Esophagus muscularis mucosa (tissue), 4 donors: ENCODE data around the gene LBX1. TPM values are rescaled to one million over a fixed set of nuclear protein-coding genes. Genes with fewer than 3 reads are reported as not detected.

Source experiments
- DNase-seq: peaks from one replicate; pipeline ENCODE4 v3.0.0-alpha.2; 2017; ENCODE audit errors: extremely low spot score
- H3K27ac ChIP-seq, 4 donors: fragments of 200-600 bp; sonication (generic); replicated peaks in 1 of 4; 1 replicate in 3 of 4; 2 replicates in 1 of 4; pipeline ENCODE4 v1.5.1; 2016 to 2019; ENCODE audit warnings: mild to moderate bottlenecking in 1 of 4
- H3K27me3 ChIP-seq, 4 donors: fragments of 200-600 bp; sonication (generic); one replicate each; pipeline versions ENCODE4 v1.5.1 to v1.6.0; 2016 to 2019
- H3K36me3 ChIP-seq, 4 donors: fragments of 200-600 bp; sonication (generic); one replicate each; pipeline ENCODE4 v1.5.1; 2016 to 2019
- H3K4me1 ChIP-seq, 4 donors: fragments of 200-600 bp; sonication (generic); one replicate each; pipeline ENCODE4 v1.5.1; 2016 to 2019
- H3K4me3 ChIP-seq, 4 donors: fragments of 200-600 bp; sonication (generic); 1 replicate in 2 of 4; 2 replicates in 2 of 4; pipeline ENCODE4 v1.5.1; 2016 to 2019; ENCODE audit warnings: mild to moderate bottlenecking in 4 of 4, moderate library complexity in 1 of 4
- H3K9me3 ChIP-seq, 4 donors: fragments of 200-600 bp; sonication (generic); 1 replicate in 3 of 4; 2 replicates in 1 of 4; pipeline ENCODE4 v1.5.1; 2016 to 2019
- CTCF ChIP-seq, 3 experiments: fragments of 200-600 bp in 2 of 3; fragments of 450-650 bp in 1 of 3; sonication (generic) in 2 of 3; IDR thresholded peaks; one replicate each; pipeline ENCODE4 v1.5.1; 2017 to 2019; ENCODE audit warnings: antibody characterized with exemption in 3 of 3, mild to moderate bottlenecking in 2 of 3, moderate library complexity in 1 of 3
- EP300 ChIP-seq: sonication (generic); formaldehyde crosslinking; IDR thresholded peaks from one replicate; pipeline ENCODE4 v1.6.1; 2017; ENCODE audit warnings: antibody characterized with exemption
- POLR2A ChIP-seq: fragments of 450-650 bp; IDR thresholded peaks from one replicate; pipeline ENCODE4 v1.6.1; 2017; ENCODE audit warnings: antibody characterized with exemption, moderate library complexity, mild to moderate bottlenecking, low read depth
- POLR2AphosphoS5 ChIP-seq, 2 donors: sonication (generic); formaldehyde crosslinking; IDR thresholded peaks; one replicate each; pipeline ENCODE4 v1.6.1; 2017; ENCODE audit warnings: antibody characterized with exemption in 2 of 2
- WGBS: methylation state at CpG from one replicate; pipeline ENCODE4 v1.1.5; 2018; 5-methylcytosine and 5-hydroxymethylcytosine counted together
- intact Hi-C: fragments of 100-400 bp; cut with DNase I; formaldehyde crosslinking; loops from one replicate; pipeline ENCODE4 v1.15.1; 2023
- total RNA-seq, 4 donors: library from RNA; depleted of rRNA; stranded (reverse); fragments of >200 nt; gene quantifications; one replicate each; pipeline versions ENCODE4 v1.1.0 to v1.2.1, GENCODE V29; 2016

LBX1 gene
- total RNA-seq, 4 donors from 2014 or later = not detected

DNA sequence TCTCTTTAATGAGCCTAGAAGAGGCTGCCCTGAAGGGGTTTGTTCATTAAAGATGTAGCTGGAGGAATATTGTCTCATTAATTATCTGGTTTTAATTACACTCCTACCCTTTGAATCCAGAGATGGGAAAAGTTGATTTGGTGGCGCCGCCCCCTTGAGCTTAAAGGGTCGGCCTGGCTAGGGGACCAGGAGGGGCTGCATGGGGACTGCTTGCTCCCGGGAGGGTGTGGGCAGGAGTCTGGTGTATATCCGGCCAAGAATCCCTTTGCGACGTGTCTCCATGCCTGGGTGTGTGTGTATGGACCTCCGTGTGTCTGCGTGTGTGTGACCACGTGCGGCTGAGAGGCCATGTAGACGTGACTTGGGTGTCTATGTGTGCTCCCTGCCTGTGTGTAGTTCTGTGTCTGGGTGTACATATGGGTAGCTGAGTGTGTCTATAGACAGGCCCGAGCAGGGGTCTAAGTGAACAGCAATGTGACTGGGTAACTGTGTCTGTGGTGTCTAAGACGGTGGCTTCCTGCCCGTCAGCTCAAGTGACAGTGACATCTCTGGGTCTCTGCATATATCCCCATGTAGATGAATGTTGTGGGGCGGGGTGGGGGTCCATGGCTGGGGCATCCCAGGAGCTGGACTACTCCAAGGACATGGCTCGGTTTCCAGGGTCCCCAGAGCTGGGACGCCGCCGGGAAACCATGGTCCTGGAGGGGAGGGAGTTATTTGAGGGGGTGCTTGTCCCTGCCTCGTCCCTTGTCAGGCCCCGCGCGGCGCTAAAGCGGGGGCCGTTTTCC, 10.7 kb downstream of the LBX1 start:
- no peak for DNase-seq
- H3K27me3 ChIP-seq = peaks cover 12 to 99% (median 95%) of the 10 kb centered on the region in 4 donors
- WGBS = 10% methylated on average over 11 of the region's 27 CpGs
- H3K27ac ChIP-seq = no peak overlapping the region
- H3K36me3 ChIP-seq = no peaks in the 10 kb centered on the region
- no peaks in the 10 kb centered on the region for H3K9me3 ChIP-seq
- H3K4me3 ChIP-seq = no peak overlapping the region
- intact Hi-C loops = loop anchor here (5.0 to 10.0 kb wide), 4 partner anchors 74 to 556 kb away; partner anchors contain the start of genes BTRC and FGF8
- no peak for TF ChIP-seq EP300
- TF ChIP-seq POLR2A = no peak
- TF ChIP-seq POLR2AphosphoS5 (IDR thresholded peaks at IDR 0.05) = no peak
- no peak for TF ChIP-seq CTCF (IDR thresholded peaks at IDR 0.05)
- peaks cover 43 to 66% (median 63%) of the 10 kb centered on the region in 4 donors for H3K4me1 ChIP-seq

GRCh38 chr10:101217450-101218281, 11.6 kb downstream of the LBX1 start:
- intact Hi-C loops = loop anchor here (5.0 to 10.0 kb wide), 4 partner anchors 75 to 557 kb away; partner anchors contain the start of genes BTRC and FGF8
- Histone ChIP-seq H3K4me3 (peak overlapping the region in 3 of 4 donors; percentile 0 to 28 (median 10)), H3K4me1 (peaks cover 36 to 60% (median 57%) of the 10 kb centered on the region in 4 donors), H3K36me3 (no peaks in the 10 kb centered on the region), H3K27me3 (peaks cover 12 to 99% (median 92%) of the 10 kb centered on the region in 4 donors), H3K27ac (no peak overlapping the region), H3K9me3 (no peaks in the 10 kb centered on the region)
- no peak for DNase-seq
- 7% methylated on average over 32 of the region's 68 CpGs for WGBS
- TF ChIP-seq POLR2AphosphoS5 (IDR thresholded peaks at IDR 0.05) (no peak), CTCF (IDR thresholded peaks at IDR 0.05) (peak in 1 of 3 experiments; percentile 9), POLR2A (no peak), EP300 (no peak)

- DNase-seq = no peak
- Histone ChIP-seq H3K27ac (no peak overlapping the region), H3K4me1 (peaks cover 32 to 53% (median 51%) of the 10 kb centered on the region in 4 donors), H3K27me3 (peaks cover 12 to 99% (median 92%) of the 10 kb centered on the region in 4 donors), H3K36me3 (no peaks in the 10 kb centered on the region), H3K4me3 (peak overlapping the region in 2 of 4 donors; percentile 10 to 28), H3K9me3 (no peaks in the 10 kb centered on the region)
- intact Hi-C loops = loop anchor here (5.0 to 10.0 kb wide), 4 partner anchors 75 to 558 kb away; partner anchors contain the start of genes BTRC and FGF8
- TF ChIP-seq POLR2AphosphoS5 (IDR thresholded peaks at IDR 0.05) (no peak), EP300 (no peak), POLR2A (no peak), CTCF (IDR thresholded peaks at IDR 0.05) (no peak)
- WGBS = 7% methylated on average over 20 of the region's 21 CpGs
Observed at GRCh38 chr10:101217044-101217425, 12.2 kb downstream of the LBX1 start.

- Histone ChIP-seq H3K36me3 (no peaks in the 10 kb centered on the region), H3K27ac (no peak overlapping the region), H3K4me1 (peaks cover 32 to 51% (median 50%) of the 10 kb centered on the region in 4 donors), H3K9me3 (no peaks in the 10 kb centered on the region), H3K27me3 (peaks cover 12 to 99% (median 89%) of the 10 kb centered on the region in 4 donors), H3K4me3 (no peak overlapping the region)
- no peak for DNase-seq
- intact Hi-C loops = loop anchor here (5.0 to 10.0 kb wide), 4 partner anchors 76 to 558 kb away; partner anchors contain the start of genes BTRC and FGF8
- 7% methylated on average over 37 of the region's 52 CpGs for WGBS
- TF ChIP-seq POLR2AphosphoS5 (IDR thresholded peaks at IDR 0.05) (no peak), CTCF (IDR thresholded peaks at IDR 0.05) (no peak), EP300 (no peak), POLR2A (no peak)
Observed at GRCh38 chr10:101216207-101217043, 12.8 kb downstream of the LBX1 start.
